SK-N-DZ (cell line): ENCODE results near the gene PGAP2.
A peak's percentile ranks its signal among the peaks of the same experiment; 100 is the strongest.

Experiments
- DNase-seq: peaks from one replicate; pipeline ENCODE4 v3.0.0-alpha.2; 2015; ENCODE audit warnings: low spot score

Gene PGAP2

GRCh38 chr11:3831378-3832239 is 23.2 kb downstream of the PGAP2 start:
- no peak for DNase-seq

- no peak for DNase-seq
These were observed 24.5 kb downstream of the PGAP2 start for GRCh38 chr11:3832816-3833215.

- DNase-seq, result no peak
These were observed 25.1 kb downstream of the PGAP2 start for GRCh38 chr11:3833449-3833848.

GRCh38 chr11:3834349-3834663 is 25.9 kb downstream of the PGAP2 start:
- no peak for DNase-seq

GRCh38 chr11:3834664-3835461 is 26.5 kb downstream of the PGAP2 start:
- no peak for DNase-seq

- no peak for DNase-seq
These were observed 27.4 kb downstream of the PGAP2 start for GRCh38 chr11:3835751-3836150.

GRCh38 chr11:3836903-3837302 is 28.5 kb downstream of the PGAP2 start:
- no peak for DNase-seq

- DNase-seq, result no peak
These were observed 29.4 kb downstream of the PGAP2 start for GRCh38 chr11:3837793-3838192.

GRCh38 chr11:3838504-3838903 is 30.1 kb downstream of the PGAP2 start:
- DNase-seq, result no peak

GRCh38 chr11:3840004-3840869 is 31.9 kb downstream of the PGAP2 start:
- no peak for DNase-seq

- DNase-seq, result peak; percentile 65
These were observed 32.6 kb downstream of the PGAP2 start, which contains the start of gene RHOG for GRCh38 chr11:3840870-3841425. Gene RHOG (minus strand): TSS chr11:3840959. CDS start chr11:3828138, 12,821 bp downstream.

GRCh38 chr11:3841426-3842350 is 33.3 kb downstream of the PGAP2 start:
- peak; percentile 85 for DNase-seq

- no peak for DNase-seq
These were observed 35.0 kb downstream of the PGAP2 start for GRCh38 chr11:3843326-3843725.

GRCh38 chr11:3845246-3845645 is 36.9 kb downstream of the PGAP2 start:
- no peak for DNase-seq

- no peak for DNase-seq
These were observed 37.3 kb downstream of the PGAP2 start for GRCh38 chr11:3845670-3846069.

GRCh38 chr11:3849297-3849874 is 41.0 kb downstream of the PGAP2 start:
- DNase-seq, result peak; percentile 47

- DNase-seq, result no peak
These were observed 45.1 kb downstream of the PGAP2 start for GRCh38 chr11:3853545-3853842.

- peak; percentile 28 for DNase-seq
These were observed 45.7 kb downstream of the PGAP2 start for GRCh38 chr11:3853899-3854659.

- no peak for DNase-seq
These were observed 46.3 kb downstream of the PGAP2 start for GRCh38 chr11:3854660-3854976.
